Choroid plexus epithelial cell (primary cell): ENCODE measurements around the gene MORC4.

Experiments used
- DNase-seq: peaks from one replicate; pipeline ENCODE4 v3.0.0-alpha.2; 2010; ENCODE audit warnings: low read depth
- H3K4me3 ChIP-seq: 2 replicates; pipeline ENCODE4 v1.5.1; 2011; ENCODE audit warnings: low read depth, mild to moderate bottlenecking, control low read depth, low read length, moderate library complexity
- CTCF ChIP-seq: conservative IDR thresholded peaks from 2 replicates; pipeline ENCODE4 v1.5.1; 2011; ENCODE audit warnings: low read depth, mild to moderate bottlenecking, control low read depth, inconsistent platforms, low read length, moderate library complexity

Gene MORC4

DNA sequence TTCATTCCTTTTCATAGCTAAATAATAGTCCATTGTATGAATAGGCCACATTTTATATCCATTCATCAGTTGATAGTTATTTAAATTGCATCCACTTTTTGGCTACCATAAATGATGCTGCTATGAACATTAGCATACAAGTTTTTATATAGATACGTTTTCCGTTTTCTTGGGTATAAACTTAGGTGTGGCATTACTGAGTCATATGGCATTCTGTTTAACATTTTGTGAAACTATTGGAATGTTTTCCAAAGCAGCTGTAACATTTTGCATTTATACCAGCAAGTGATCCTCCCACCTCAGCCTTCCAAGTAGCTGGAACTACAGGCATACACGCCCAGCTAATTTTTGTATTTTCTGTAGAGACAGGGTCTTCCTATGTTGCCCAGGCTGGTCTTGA is 53.5 kb downstream of the MORC4 start:
- no peak overlapping the region for H3K4me3 ChIP-seq
- DNase-seq: no peak
- TF ChIP-seq CTCF: no peak

DNA sequence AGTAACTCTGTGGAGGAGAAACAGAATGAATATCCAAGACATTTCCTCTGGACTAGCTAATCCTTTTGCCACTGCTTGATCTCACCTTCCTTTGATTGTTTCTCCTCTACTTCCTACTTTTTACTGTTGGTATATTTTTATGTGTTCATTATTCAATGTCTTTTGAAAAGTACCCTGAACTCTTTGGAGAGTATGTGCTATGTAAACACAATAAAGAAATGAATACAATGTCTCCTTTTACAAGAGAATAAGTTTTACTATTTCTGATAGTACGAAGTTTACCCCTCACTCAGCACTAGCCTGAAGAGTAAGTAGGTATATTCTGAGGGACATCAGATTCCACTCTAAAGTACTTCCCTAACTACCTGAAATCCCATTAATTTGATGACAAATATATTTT is 59.9 kb downstream of the MORC4 start:
- TF ChIP-seq CTCF: no peak
- DNase-seq: no peak
- no peak overlapping the region for H3K4me3 ChIP-seq

DNA sequence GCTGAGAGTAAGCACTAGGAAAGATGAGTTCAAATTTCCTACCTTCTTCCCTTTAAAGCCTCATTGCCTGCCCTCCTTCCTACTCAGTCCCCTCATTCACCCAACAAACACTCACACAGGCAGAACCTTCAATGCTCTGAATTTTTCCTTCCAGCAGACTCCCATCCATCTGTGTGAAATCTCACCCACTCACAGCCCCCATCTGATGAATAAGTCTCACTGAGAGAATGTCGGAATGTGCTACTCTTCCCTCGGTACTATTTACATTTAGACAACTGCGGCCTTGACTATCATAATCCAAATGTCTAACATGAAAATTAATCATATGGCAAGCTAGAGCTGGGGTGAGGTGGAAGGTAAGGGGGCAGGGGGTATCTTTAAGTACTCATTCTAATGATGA is 60.4 kb downstream of the MORC4 start:
- no peak for DNase-seq
- no peak overlapping the region for H3K4me3 ChIP-seq
- TF ChIP-seq CTCF: no peak

DNA sequence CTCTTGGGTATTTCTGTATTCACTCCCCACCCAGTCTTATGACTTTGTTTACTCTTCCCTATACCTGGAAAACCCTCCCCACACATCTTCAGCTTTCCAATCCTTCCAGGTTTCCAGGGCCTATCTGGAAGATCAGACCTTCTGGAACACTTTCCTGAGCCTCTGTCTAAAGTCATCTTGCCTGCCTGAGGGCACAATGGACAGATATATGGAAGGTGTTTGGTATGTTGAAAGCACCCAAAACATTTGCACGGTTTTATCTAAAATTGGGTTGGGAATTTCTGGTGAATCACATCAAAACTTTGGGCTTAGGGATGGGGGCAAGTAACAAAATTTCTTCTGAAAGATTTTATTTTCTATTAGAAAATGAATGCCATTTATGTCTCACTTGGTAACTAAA is 63.8 kb downstream of the MORC4 start:
- DNase-seq: no peak
- no peak for TF ChIP-seq CTCF
- no peak overlapping the region for H3K4me3 ChIP-seq

DNA sequence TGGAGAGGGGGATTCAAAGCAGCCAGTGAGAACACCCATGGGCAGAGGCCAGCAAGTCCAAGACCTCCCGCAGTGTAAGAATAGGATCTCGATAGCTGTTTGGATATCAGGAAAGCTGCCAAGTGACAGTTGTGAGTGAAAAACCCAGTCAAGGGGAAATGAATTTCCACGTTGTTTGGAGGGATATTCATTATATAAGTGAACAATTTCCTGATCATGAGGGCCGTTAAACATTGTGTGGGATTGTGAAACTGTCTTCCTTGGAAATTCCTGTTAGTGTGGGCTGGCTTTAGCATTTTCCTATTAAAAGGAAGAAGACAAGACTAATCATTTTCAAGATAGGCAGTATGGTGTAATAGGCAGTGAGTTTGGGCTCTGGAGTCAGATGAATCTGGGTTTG is 64.8 kb downstream of the MORC4 start:
- TF ChIP-seq CTCF: no peak
- H3K4me3 ChIP-seq: no peak overlapping the region
- DNase-seq: no peak

- DNase-seq: no peak
- no peak for TF ChIP-seq CTCF
- no peak overlapping the region for H3K4me3 ChIP-seq
Measured at GRCh38 chrX:106933538-106933961, 66.5 kb downstream of the MORC4 start.

GRCh38 chrX:106932960-106933537 is 67.0 kb downstream of the MORC4 start:
- DNase-seq: peak; percentile 54
- no peak for TF ChIP-seq CTCF
- H3K4me3 ChIP-seq: no peak overlapping the region
